ENCODE data around the gene PTPRCAP.

- TF ChIP-seq SUZ12 (IDR thresholded peaks at IDR 0.05; ENCODE audit: extremely low read depth, insufficient read depth, insufficient read length) (no peak), YY1 (IDR thresholded peaks at IDR 0.05; ENCODE audit: insufficient read depth, insufficient read length) (no peak)
Observed at GRCh38 chr11:67468456-67468758, 30.9 kb upstream of the PTPRCAP start.

Measured in NT2/D1 (cell line).